ENCODE results near the gene CROT.

CROT gene

GRCh38 chr7:87341441-87341840, 4.0 kb upstream of the CROT start:
- no peak for DNase-seq (ENCODE audit: low read depth in 2 of 2)

- no peak for DNase-seq (ENCODE audit: low read depth in 2 of 2)
Measured at GRCh38 chr7:87342231-87342630, 3.2 kb upstream of the CROT start.

DNA sequence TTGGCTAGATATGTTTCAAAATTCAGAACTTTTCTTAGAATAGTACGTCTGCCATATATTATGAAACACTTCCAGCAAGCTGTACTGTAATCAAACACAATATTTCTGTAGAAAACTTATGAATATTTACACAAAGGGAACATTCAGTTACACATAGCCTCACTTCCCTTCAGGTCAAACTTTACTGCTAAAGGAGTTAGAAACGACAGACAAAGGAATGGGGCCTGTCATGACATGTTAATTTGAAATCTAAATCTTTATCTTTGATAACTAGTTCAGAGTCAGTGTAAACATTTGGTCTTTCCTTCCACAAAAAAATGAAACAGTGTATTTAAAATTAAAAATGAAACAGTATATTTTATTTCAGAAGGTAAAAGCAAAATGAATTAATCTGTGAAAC, 1.0 kb upstream of the CROT start:
- no peak for DNase-seq (ENCODE audit: low read depth in 2 of 2)

DNA sequence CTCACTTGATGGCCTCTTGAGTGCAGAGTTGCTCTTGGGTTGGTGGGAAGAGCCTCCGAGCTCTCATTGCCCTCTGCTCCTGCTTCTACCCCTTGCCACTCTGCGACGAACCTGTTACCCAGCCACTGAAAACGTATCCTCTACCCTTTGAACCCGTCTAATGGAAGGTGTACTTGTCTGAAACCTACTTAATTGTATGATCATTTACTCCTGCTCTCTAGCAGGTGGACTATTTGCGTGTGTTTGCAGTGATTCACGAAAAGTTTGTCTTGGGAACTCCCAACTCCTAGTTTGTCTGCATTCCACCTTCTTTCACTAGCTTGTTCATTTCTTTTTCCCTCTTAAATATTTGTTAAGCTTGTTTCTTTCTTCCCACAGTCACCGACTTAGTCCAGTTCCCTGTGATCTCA, 503 bp downstream of the CROT start:
- no peak for DNase-seq (ENCODE audit: low read depth in 2 of 2)

DNA sequence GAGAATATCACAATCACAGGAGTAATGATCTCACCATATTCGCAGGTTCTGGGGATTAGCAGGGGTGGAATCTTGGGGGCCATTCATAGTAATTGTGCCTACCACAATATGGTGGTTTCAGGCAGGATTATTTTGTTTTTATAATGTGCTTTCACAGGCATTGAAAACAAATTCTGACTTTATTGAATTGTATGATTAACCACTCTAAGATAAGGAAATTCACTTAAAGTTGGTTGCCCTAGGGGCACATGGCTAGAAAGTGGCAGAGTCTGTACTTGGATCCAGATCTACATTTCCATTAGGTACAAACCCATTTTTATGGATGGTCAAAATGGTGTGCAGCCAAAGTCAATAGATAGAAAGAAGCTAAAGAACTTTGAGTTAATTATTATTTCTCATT, 1.7 kb downstream of the CROT start:
- DNase-seq (ENCODE audit: low read depth in 2 of 2), result no peak

DNA sequence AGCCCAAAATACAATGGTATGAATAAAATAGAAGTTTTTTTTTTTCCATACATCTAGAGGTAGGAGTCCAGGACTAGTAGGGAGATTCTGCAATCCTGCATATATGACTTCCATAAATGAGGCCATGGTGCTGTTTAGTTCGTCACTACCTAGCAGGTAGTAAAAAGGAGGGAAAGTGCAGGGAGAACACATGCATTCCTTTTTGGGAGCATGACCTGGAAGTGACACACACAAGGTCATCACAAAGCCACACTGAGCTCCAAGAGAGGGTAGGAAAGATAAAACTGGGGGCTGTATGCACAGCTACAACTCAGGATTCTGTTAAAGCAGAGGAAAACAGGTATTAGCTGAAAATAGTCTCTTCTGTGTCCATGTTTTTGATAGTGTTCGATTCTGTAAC, 2.2 kb downstream of the CROT start:
- DNase-seq (ENCODE audit: low read depth in 2 of 2), result no peak

DNA sequence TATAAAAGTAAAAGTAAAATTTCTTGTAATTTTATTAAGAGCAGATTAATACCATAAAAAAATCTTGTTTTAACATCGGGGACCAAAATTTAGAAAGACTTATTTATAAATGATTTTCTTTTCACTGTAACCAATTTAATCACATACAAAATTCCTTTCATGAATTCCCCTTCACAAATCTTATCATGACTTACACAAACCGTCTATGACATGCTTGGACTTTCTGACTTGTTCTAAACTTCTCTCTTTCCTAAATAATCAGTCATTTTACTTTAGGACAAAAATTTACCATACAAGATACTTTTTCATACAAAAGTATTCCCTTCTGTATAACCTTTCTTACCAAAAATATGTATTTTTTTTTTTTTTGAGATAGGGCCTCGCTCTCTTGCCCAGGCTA, 9.3 kb downstream of the CROT start:
- DNase-seq (ENCODE audit: low read depth in 2 of 2), result no peak

DNA sequence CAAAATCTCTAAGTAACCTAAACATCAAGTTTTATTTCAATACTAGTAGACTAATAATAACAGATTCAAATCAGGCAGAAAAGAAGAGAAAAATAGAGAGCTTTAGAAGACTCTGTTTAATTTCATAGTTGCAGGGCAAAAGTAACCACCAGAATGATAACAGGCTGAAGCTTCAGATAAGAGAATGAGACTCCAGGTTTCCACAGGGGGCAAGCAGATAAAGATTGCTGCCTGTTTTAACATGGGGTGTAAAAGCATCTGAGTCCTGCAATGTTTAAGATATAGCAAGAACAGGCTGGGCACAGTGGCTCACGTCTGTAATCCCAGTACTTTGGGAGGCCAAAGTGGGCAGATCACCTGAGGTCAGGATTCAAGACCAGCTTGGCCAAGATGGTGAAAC, 11.0 kb downstream of the CROT start:
- no peak for DNase-seq (ENCODE audit: low read depth in 2 of 2)

DNA sequence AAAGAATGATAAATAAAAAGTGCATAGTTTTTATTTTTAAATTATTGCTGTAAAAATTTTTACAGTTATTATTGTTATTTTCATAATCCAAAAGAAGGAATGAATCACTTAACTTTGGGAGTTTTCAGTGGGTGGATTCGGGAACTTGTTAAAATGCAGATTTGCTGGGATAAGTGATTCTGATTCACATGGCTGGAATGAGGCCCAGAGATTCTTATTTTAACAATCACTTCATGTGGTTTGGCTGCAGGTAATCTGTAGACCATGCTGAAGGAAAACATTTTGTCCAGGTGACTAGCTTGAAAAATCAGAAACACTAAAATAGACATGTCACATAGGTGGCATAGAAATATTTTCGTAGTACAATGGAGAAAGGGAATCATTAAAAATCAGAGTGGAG, 13.9 kb downstream of the CROT start:
- no peak for DNase-seq (ENCODE audit: low read depth in 2 of 2)

DNA sequence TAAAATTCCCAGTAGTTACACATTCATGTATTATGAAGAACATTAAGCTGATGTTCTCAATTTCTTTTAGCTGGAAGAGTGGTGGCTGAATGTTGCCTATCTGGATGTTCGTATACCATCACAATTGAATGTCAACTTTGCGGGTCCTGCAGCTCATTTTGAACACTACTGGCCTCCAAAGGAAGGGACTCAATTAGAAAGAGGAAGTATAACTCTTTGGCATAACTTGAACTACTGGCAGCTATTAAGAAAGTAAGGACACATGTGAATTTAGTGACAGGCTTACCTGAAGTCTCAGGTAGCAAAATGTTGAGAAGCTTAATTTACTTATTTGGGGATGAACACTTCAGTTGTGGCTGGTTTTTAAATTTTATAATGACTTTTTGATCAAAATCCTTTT, 15.9 kb downstream of the CROT start:
- DNase-seq (ENCODE audit: low read depth in 2 of 2), result no peak

- DNase-seq (ENCODE audit: low read depth in 2 of 2), result no peak
Measured at GRCh38 chr7:87363342-87363741, 17.9 kb downstream of the CROT start.

DNA sequence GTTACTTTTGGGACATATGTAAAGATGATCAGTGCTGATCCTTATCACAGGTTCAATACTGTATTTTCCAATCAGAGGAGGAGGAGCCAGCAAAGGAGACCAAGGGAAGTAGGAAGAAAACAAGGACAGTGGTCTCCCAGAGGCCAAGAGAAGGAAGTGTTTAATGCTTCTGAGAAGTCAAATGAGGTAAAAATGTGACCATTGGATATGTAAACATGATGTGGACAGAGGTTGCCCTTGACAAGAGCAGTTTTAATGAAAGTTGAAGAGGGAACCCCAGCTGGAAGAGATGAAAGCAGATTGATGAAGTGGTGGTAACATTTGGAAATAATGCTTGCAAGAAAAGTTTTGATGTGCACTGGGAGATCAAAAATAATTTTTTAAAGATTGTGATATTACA, 18.8 kb downstream of the CROT start:
- DNase-seq (ENCODE audit: low read depth in 2 of 2), result no peak

GRCh38 chr7:87369216-87369615, 23.8 kb downstream of the CROT start:
- DNase-seq (ENCODE audit: low read depth in 2 of 2), result no peak

DNA sequence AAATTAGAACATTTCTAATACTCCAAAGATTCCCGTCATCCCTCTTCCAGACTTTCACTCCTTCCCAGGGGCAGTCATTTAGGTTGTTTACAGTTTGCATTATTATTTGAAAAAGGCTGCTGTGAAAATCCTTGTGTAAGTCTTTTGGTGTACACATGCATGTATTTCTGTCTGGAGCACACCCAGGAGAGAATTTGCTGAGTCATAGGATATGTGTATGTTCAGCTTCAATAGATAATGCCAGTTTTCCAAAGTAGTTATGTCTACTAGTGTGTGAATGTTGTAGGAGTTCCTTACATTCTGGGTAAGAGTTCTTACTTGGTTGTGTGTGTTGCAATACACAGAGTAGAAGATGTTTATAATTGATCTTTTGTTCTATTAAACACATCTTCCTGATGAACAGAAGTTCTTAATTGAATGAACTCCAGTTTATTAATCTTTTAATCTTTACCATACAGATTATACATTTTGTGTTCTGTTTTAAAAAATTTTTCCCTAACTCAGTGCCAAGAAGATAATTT, 25.3 kb downstream of the CROT start:
- no peak for DNase-seq (ENCODE audit: low read depth in 2 of 2)

DNA sequence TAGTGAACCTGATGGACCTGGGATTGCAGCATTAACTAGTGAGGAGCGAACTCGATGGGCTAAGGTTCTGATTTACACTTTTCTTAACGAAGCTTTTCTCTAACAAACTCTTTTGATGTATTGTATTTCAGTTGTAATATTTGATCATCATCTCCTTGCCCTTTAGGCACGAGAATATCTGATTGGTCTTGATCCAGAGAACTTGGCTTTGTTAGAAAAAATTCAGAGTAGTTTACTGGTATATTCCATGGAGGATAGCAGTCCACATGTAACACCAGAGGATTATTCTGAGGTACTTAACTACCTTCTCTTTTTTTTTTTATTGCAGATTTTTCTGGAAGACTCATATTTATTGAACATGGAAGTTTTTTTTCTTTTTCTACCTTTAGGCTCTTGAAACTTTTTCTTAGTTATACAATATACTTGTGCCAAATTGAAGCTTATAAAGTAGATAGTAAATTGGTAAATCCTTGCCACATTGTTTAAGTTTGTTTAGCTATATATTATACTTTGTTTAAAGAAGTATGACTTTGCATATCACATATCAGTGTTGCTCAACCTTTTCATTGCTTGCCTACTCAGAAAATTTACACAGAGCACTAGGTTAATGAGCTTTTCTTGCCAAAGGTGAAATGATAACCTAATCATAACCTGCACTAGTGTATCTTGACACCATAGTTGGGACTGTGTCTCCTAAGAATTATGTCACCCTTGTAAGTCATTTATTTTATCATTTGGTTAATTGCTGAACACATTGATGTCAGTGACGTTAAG, 30.4 kb downstream of the CROT start:
- DNase-seq (ENCODE audit: low read depth in 2 of 2), result no peak

DNA sequence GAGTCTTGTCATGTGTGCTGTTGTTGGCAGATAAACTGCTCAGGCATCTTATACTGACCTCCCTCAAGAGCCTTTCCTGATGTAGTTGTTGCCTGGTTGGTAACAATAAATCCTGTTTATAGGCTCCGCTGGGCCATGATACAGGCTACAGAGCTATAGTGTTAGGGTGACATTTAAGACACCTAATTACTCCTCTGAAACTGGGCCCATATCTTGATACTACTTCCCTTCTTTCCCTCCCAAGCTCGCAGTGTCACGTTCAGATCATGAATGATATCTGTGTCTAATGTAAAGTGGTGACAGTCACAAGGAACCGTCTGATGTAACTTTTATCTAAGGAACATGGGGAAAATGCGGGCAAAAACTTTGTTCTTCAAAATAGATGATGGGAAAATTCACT, 35.4 kb downstream of the CROT start:
- no peak for DNase-seq (ENCODE audit: low read depth in 2 of 2)

DNA sequence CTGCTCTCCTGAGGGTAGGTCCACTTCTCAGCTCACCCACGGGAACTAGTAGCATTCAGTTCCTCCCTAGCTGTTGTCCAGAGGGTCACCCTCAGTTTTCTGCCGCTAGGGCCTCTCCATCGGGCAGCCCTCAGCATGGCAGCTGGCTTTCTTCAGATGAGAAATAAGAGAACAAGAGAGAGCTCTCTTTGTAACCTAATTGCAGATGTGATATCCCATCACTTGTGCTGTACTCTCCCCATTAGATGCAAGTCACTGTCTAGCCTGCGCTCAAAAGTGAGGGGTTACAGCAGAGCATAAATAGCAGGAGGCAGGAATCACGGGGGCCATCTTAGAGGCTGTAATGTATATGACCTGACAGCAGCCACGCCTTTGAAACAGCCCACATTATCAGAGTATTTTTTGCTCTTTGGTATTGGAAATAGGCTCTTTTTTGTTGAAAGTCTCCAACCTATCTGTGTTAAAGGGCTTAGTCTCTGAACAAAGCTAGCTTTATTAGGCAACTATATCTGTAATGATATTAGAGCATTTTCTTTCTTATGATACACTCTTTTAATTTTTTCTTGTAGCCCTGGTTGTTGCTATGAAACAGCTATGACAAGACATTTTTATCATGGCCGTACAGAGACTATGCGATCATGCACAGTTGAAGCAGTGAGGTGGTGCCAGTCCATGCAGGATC, 45.7 kb downstream of the CROT start:
- DNase-seq (ENCODE audit: low read depth in 2 of 2), result no peak

- DNase-seq (ENCODE audit: low read depth in 2 of 2), result no peak
Measured at GRCh38 chr7:87395442-87396020, 50.1 kb downstream of the CROT start.

- DNase-seq (ENCODE audit: low read depth in 2 of 2), result no peak
Measured at GRCh38 chr7:87398446-87398845, 53.0 kb downstream of the CROT start.

GRCh38 chr7:87404674-87405073, 59.2 kb downstream of the CROT start:
- DNase-seq (ENCODE audit: low read depth in 2 of 2), result no peak

DNA sequence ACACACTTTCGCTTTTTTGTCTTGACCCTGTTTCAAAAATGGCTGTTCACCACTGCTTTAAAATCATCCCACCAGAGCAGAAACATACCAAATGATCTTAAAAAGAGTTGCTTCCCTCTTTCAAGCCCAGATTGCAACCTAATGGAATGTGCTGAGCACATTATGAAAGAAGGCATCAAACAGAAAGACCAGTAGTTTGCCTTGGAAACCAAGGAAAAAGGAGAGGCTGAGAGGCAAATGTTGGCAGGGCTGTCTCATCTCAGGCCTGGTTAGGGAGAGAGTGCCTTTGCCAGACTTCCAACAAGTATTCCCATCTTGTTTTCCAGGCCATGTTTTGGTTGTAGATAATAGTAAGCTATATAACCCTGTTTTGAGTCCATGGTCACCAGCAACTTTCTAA, 65.7 kb downstream of the CROT start:
- DNase-seq (ENCODE audit: low read depth in 2 of 2), result no peak

- DNase-seq (ENCODE audit: low read depth in 2 of 2), result no peak
Measured at GRCh38 chr7:87413029-87413428, 67.6 kb downstream of the CROT start.

Data from stimulated activated CD8-positive, alpha-beta memory T cell treated with anti-CD3 and anti-CD28 coated beads, Interleukin-2, amount 100 ng/mL, for 1 hour (primary cell).